ENCODE measurements around the gene ZNF831.

DNA sequence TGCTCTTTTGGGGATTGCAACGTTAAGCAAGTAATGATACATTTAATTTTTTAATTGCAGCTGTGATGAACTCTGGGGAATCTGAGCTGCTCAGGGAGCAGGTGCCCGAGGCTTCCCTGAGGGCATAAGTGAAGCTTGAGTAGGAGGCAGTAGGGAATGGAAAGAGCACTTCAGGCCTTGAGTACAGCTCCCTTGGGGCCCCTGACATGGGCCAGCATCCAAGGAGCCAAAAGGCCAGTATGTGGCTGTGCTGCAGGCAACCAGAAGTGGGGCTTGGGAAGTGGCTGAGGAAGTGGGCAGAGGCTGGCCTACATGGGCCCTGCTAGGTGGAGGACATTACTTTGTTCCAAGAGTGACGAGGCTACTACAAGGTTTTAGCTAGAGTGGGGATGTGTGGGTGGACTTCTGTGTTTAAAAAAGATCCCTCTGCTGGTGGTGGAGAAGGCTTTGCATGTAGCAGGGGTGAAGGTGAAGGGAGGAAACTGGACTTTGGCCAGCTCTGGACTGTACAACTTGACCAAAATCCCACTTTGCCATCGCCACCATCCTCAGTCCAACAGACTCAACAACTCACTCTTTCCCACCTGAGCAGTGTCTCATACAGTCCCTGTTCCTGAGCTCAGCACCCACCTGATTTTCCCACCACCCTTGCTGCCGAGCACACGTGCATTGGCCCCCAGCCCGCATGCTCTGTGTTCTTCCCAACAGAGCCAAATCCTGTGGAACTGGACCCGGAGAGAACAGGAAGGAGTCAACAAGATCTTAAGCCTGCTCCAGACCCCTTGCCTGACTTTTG is 10.9 kb upstream of the ZNF831 start:
- TF ChIP-seq WRNIP1 (IDR thresholded peaks at IDR 0.05; ENCODE audit: borderline replicate concordance, low read depth, low read length): no peak
- TF ChIP-seq STAT3 (IDR thresholded peaks at IDR 0.05; ENCODE audit: low read depth, low read length): no peak
- TF ChIP-seq EGR1 (IDR thresholded peaks at IDR 0.05; ENCODE audit: borderline replicate concordance in 1 of 2, low read depth in 2 of 2, low read length in 2 of 2): no peak
- TF ChIP-seq IRF3 (IDR thresholded peaks at IDR 0.05): no peak
- TF ChIP-seq SIN3A (IDR thresholded peaks at IDR 0.05; ENCODE audit: low read depth, low read length): no peak
- no peak for TF ChIP-seq CTCF (IDR thresholded peaks at IDR 0.05 in 2 of 3, conservative IDR thresholded peaks at IDR 0.05 in 1 of 3; ENCODE audit: control insufficient read depth in 2 of 3, extremely low read depth in 1 of 3, insufficient read depth in 1 of 3, low read depth in 3 of 3, low read length in 3 of 3)
- TF ChIP-seq POLR2A (IDR thresholded peaks at IDR 0.05; ENCODE audit: low read depth, low read length): no peak
- no peak for TF ChIP-seq USF1 (IDR thresholded peaks at IDR 0.05; ENCODE audit: borderline replicate concordance, extremely low read length, insufficient read depth, low read depth, low read length)
- TF ChIP-seq NFYB (IDR thresholded peaks at IDR 0.05; ENCODE audit: insufficient read depth, low read depth, low read length): no peak
- no peak for TF ChIP-seq MAX (IDR thresholded peaks at IDR 0.05; ENCODE audit: low read depth, low read length)

Data from GM12878 (cell line).